PC-3 (cell line): ENCODE measurements around the gene TAC4.

Experiments used
- EZH2 ChIP-seq: fragments of 300-600 bp; sonication (generic); IDR thresholded peaks from one replicate; pipeline ENCODE4 v1.6.1; 2017; ENCODE audit warnings: antibody characterized with exemption, mild to moderate bottlenecking, low read length; ENCODE audit not compliant: unreplicated experiment
- EZH2phosphoT487 ChIP-seq: fragments of 300-600 bp; sonication (generic); IDR thresholded peaks from 2 replicates; pipeline ENCODE4 v1.6.1; 2018; ENCODE audit warnings: mild to moderate bottlenecking, antibody characterized with exemption, low read length, borderline replicate concordance
- TF ChIP-seq, protein P1 (sequence below): fragments of 300-600 bp; sonication (generic); conservative IDR thresholded peaks from 2 replicates; pipeline ENCODE4 v1.5.1; 2017; ENCODE audit warnings: antibody characterized with exemption, low read depth, mild to moderate bottlenecking, low read length

DNA sequence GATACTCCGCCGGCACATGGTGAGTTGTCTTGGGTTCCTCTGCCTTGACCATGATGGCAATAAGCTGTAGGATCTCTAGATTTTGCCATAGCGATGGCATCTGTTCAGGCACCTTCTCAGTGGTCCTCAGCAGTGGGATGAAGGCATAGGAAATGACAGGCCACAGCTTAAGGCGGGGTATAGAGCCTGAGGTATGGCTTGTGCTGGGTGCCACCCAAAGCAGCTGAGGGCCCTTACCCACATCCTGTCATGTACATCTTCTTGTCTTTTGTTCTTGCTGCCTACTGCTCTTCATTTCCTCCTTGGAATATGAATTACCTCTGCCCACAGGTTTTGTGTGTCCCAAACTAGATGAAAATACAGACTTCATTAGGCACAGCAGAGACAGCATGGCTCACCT lies 29.9 kb downstream of the TAC4 start:
- TF ChIP-seq, protein P1, sequence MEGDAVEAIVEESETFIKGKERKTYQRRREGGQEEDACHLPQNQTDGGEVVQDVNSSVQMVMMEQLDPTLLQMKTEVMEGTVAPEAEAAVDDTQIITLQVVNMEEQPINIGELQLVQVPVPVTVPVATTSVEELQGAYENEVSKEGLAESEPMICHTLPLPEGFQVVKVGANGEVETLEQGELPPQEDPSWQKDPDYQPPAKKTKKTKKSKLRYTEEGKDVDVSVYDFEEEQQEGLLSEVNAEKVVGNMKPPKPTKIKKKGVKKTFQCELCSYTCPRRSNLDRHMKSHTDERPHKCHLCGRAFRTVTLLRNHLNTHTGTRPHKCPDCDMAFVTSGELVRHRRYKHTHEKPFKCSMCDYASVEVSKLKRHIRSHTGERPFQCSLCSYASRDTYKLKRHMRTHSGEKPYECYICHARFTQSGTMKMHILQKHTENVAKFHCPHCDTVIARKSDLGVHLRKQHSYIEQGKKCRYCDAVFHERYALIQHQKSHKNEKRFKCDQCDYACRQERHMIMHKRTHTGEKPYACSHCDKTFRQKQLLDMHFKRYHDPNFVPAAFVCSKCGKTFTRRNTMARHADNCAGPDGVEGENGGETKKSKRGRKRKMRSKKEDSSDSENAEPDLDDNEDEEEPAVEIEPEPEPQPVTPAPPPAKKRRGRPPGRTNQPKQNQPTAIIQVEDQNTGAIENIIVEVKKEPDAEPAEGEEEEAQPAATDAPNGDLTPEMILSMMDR, result no peak
- TF ChIP-seq EZH2phosphoT487 (no peak), EZH2 (no peak)
